Measurements from ENCODE around the gene SPINK2.

Gene SPINK2

GRCh38 chr4:56790691-56791091 is 30.8 kb downstream of the SPINK2 start:
- no peak overlapping the region for H3K4me3 ChIP-seq (ENCODE audit: low read depth, low read length)
- no peak for TF ChIP-seq CTCF (IDR thresholded peaks at IDR 0.05; ENCODE audit: low read depth, low read length, missing control alignments)
- in situ Hi-C loops (cut with HindIII; ENCODE audit: low sequenced_read_pairs): no loop called here
- DNase-seq (ENCODE audit: low read depth): no peak

GRCh38 chr4:56788081-56788480 is 33.4 kb downstream of the SPINK2 start:
- TF ChIP-seq CTCF (IDR thresholded peaks at IDR 0.05; ENCODE audit: low read depth, low read length, missing control alignments): no peak
- no peak overlapping the region for H3K4me3 ChIP-seq (ENCODE audit: low read depth, low read length)
- no peak for DNase-seq (ENCODE audit: low read depth)
- in situ Hi-C loops (cut with HindIII; ENCODE audit: low sequenced_read_pairs): no loop called here

GRCh38 chr4:56787380-56787779 is 34.1 kb downstream of the SPINK2 start:
- TF ChIP-seq CTCF (IDR thresholded peaks at IDR 0.05; ENCODE audit: low read depth, low read length, missing control alignments): no peak
- no peak for DNase-seq (ENCODE audit: low read depth)
- in situ Hi-C loops (cut with HindIII; ENCODE audit: low sequenced_read_pairs): no loop called here
- no peak overlapping the region for H3K4me3 ChIP-seq (ENCODE audit: low read depth, low read length)

GRCh38 chr4:56786955-56787354 is 34.5 kb downstream of the SPINK2 start:
- H3K4me3 ChIP-seq (ENCODE audit: low read depth, low read length): no peak overlapping the region
- TF ChIP-seq CTCF (IDR thresholded peaks at IDR 0.05; ENCODE audit: low read depth, low read length, missing control alignments): no peak
- DNase-seq (ENCODE audit: low read depth): peak; percentile 54
- in situ Hi-C loops (cut with HindIII; ENCODE audit: low sequenced_read_pairs): no loop called here

DNA sequence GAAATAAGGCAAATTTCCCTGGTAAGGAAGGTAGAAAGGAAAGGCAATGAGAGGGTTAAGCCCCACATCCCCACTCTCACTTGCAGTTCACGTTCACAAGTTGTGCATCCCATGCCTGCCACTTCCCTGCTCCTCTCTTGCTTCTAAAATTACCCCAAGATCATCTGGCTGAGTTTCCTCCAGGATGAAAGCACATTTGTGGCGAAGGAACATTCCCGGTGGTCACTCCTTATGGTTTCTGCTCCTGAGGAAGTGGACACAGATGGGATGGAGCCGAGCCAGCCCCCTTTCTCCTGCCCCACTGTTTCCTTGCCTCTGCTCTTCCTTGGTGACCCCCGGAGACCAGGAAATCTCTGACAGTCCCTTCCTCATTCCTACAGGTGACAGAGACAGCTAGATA is 37.5 kb downstream of the SPINK2 start:
- no peak for TF ChIP-seq CTCF (IDR thresholded peaks at IDR 0.05; ENCODE audit: low read depth, low read length, missing control alignments)
- DNase-seq (ENCODE audit: low read depth): peak; percentile 41

DNA sequence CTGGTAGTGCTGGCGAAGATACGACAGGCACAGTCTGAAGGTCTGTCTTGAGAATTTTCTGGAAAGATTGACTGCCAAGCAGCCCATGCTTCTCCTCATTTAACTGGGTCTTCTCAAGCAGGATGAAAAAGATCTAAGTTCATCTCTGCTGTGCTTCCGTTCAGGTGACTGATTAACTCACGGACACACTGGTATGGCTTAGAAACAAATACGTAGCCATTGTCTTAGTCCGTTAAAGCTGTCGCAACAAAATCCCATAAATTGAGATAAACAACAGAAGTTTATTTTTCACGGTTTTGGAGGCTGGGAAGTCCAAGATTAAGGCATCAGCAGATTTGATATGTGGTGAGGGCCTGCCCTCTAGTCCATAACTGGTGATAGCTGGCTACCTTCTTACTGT is 39.5 kb downstream of the SPINK2 start:
- in situ Hi-C loops (cut with HindIII; ENCODE audit: low sequenced_read_pairs): no loop called here
- no peak for TF ChIP-seq CTCF (IDR thresholded peaks at IDR 0.05; ENCODE audit: low read depth, low read length, missing control alignments)
- no peak for DNase-seq (ENCODE audit: low read depth)
- no peak overlapping the region for H3K4me3 ChIP-seq (ENCODE audit: low read depth, low read length)

More for the DNA sequence above, 37.5 kb downstream of the SPINK2 start:
- in situ Hi-C loops (cut with HindIII; ENCODE audit: low sequenced_read_pairs): no loop called here
- H3K4me3 ChIP-seq (ENCODE audit: low read depth, low read length): no peak overlapping the region

- TF ChIP-seq CTCF (IDR thresholded peaks at IDR 0.05; ENCODE audit: low read depth, low read length, missing control alignments): no peak
- DNase-seq (ENCODE audit: low read depth): no peak
- in situ Hi-C loops (cut with HindIII; ENCODE audit: low sequenced_read_pairs): no loop called here
- H3K4me3 ChIP-seq (ENCODE audit: low read depth, low read length): no peak overlapping the region
These were observed 48.2 kb downstream of the SPINK2 start for GRCh38 chr4:56773346-56773745.
